ENCODE results near the gene CHL1. TPM values are rescaled to one million over a fixed set of nuclear protein-coding genes. Genes with fewer than 3 reads are reported as not detected.

CHL1 gene
- total and polyA plus RNA-seq, 7 donors = 0.43 to 1.9 (median 0.67) TPM

GRCh38 chr3:166799-167198 is 29.8 kb upstream of the CHL1 start:
- no peak for ATAC-seq
- no peak for TF ChIP-seq CTCF (IDR thresholded peaks at IDR 0.05)
- intact Hi-C loops (cut with DNase I) = no loop called here

DNA sequence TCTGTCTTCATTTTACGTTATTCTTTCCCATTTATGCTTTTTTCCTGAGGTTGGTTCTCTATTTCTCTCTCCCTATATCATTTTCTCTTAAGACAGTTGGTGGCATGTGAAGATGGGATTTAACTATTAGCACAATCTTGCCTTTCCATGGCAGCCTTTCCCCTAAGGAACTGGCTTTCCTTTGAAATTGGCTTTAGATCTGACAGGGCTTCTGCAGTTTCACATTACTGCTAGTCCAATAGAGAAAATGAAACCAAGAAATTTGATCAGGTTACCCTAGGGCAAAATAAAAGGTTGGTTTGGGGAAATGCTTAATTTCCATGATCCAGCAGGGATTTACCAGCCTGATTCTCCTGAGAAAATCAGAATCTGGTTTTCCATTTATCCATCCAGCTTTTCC is 22.7 kb upstream of the CHL1 start:
- no peak overlapping the region for H3K27ac ChIP-seq
- no peak overlapping the region for H3K4me3 ChIP-seq
- intact Hi-C loops (cut with DNase I) = no loop called here
- H3K36me3 ChIP-seq (ENCODE audit: insufficient read depth in 1 of 2, low read depth in 1 of 2) = no peaks in the 10 kb centered on the region
- peaks cover 4% of the 10 kb centered on the region for H3K4me1 ChIP-seq
- no peak for ATAC-seq
- TF ChIP-seq CTCF (IDR thresholded peaks at IDR 0.05) = no peak
- H3K27me3 ChIP-seq (ENCODE audit: insufficient read depth in 3 of 3, low read length in 2 of 3) = no peaks in the 10 kb centered on the region
- DNase-seq = no peak
- WGBS, 3 donors = 17 to 57% (median 21%) methylated on average over 1 of the region's 1 CpG
- H3K9me3 ChIP-seq = no peaks in the 10 kb centered on the region

More at GRCh38 chr3:166799-167198, 29.8 kb upstream of the CHL1 start:
- Histone ChIP-seq H3K4me3 (no peak overlapping the region), H3K9me3 (no peaks in the 10 kb centered on the region), H3K4me1 (no peaks in the 10 kb centered on the region), H3K27me3 (ENCODE audit: insufficient read depth in 3 of 3, low read length in 2 of 3) (no peaks in the 10 kb centered on the region), H3K36me3 (ENCODE audit: insufficient read depth in 1 of 2, low read depth in 1 of 2) (no peaks in the 10 kb centered on the region), H3K27ac (no peak overlapping the region)
- WGBS, 3 donors = 69 to 77% (median 70%) methylated on average over 5 of the region's 5 CpGs
- DNase-seq = no peak

DNA sequence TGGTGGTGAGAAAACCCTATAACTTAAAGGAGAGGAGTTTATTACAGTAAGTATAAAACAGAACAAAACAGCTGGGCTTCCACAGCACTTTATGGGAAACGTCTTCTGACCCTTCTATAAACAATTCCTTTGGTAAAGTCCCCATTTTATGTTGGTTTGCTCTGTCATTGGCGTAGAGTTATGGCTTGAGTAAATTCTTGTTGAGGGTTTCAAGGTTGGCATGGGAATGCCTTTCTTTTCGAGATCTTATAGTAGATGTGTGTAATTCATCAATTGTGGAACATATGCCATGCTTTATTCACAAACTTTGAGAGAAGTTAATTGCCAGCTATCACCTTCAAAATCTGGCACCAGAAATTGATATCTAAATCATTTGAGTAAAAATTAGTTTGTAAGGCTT is 11.6 kb upstream of the CHL1 start:
- TF ChIP-seq CTCF (IDR thresholded peaks at IDR 0.05) = no peak
- Histone ChIP-seq H3K36me3 (ENCODE audit: insufficient read depth in 1 of 2, low read depth in 1 of 2) (no peaks in the 10 kb centered on the region), H3K4me3 (no peak overlapping the region), H3K27me3 (ENCODE audit: insufficient read depth in 3 of 3, low read length in 2 of 3) (no peaks in the 10 kb centered on the region), H3K27ac (no peak overlapping the region), H3K4me1 (no peaks in the 10 kb centered on the region), H3K9me3 (no peaks in the 10 kb centered on the region)
- ATAC-seq = no peak
- intact Hi-C loops (cut with DNase I) = no loop called here
- no peak for DNase-seq
- WGBS, 3 donors = 56 to 68% (median 61%) methylated on average over 3 of the region's 3 CpGs

- WGBS, 3 donors = 87 to 93% (median 92%) methylated on average over 17 to 25 of the region's 25 CpGs
- intact Hi-C loops (cut with DNase I) = no loop called here
- H3K36me3 ChIP-seq (ENCODE audit: insufficient read depth in 1 of 2, low read depth in 1 of 2) = no peaks in the 10 kb centered on the region
These were observed 4.2 kb upstream of the CHL1 start for GRCh38 chr3:192215-192929.

More at GRCh38 chr3:192215-192929, 4.2 kb upstream of the CHL1 start:
- Histone ChIP-seq H3K9me3 (no peaks in the 10 kb centered on the region), H3K4me1 (peaks cover 4% of the 10 kb centered on the region), H3K27me3 (ENCODE audit: insufficient read depth in 3 of 3, low read length in 2 of 3) (peaks cover 0 to 26% (median 8%) of the 10 kb centered on the region in 3 donors), H3K4me3 (no peak overlapping the region), H3K27ac (no peak overlapping the region)
- DNase-seq (no peak), ATAC-seq (no peak)
- no peak for TF ChIP-seq CTCF (IDR thresholded peaks at IDR 0.05)
